HepG2 (cell line): Measurements from ENCODE around the gene ATAD1. TPM values are rescaled to one million over a fixed set of nuclear protein-coding genes. Genes with fewer than 3 reads are reported as not detected.

ENCODE experiments used
- BRCA1 ChIP-seq: sonication (generic); formaldehyde crosslinking; IDR thresholded peaks from 2 replicates; pipeline ENCODE4 v1.4.0; 2020; ENCODE audit warnings: missing genetic modification reagents
- FOXK1 ChIP-seq: sonication (generic); formaldehyde crosslinking; IDR thresholded peaks from 2 replicates; pipeline ENCODE4 v1.4.0; 2020; ENCODE audit warnings: low read depth, missing genetic modification reagents, borderline replicate concordance
- NFE2L1 ChIP-seq: sonication (generic); formaldehyde crosslinking; IDR thresholded peaks from 2 replicates; pipeline ENCODE4 v1.4.0; 2020; ENCODE audit warnings: missing genetic modification reagents, mild to moderate bottlenecking, borderline replicate concordance
- RAD21 ChIP-seq: fragments of 450-650 bp; formaldehyde crosslinking; IDR thresholded peaks from 2 replicates; pipeline ENCODE4 v1.5.0; 2020; ENCODE audit warnings: mild to moderate bottlenecking
- RARG ChIP-seq: sonication (generic); formaldehyde crosslinking; IDR thresholded peaks from 2 replicates; pipeline ENCODE4 v1.4.0; 2020; ENCODE audit warnings: low read depth, mild to moderate bottlenecking, missing genetic modification reagents
- SALL2 ChIP-seq: sonication (generic); formaldehyde crosslinking; IDR thresholded peaks from 2 replicates; pipeline ENCODE4 v1.8.1; 2023; ENCODE audit warnings: mild to moderate bottlenecking, missing genetic modification reagents, inconsistent platforms
- SMAD3 ChIP-seq: sonication (generic); formaldehyde crosslinking; IDR thresholded peaks from 2 replicates; pipeline ENCODE4 v1.4.0; 2020; ENCODE audit warnings: missing genetic modification reagents
- SUZ12 ChIP-seq: fragments of 150-350 bp; IDR thresholded peaks from 2 replicates; pipeline ENCODE4 v1.6.1; 2014; ENCODE audit warnings: low read depth, low read length
- ZC3H13 ChIP-seq: sonication (generic); formaldehyde crosslinking; IDR thresholded peaks from 2 replicates; pipeline ENCODE4 v1.8.1; 2023; ENCODE audit warnings: mild to moderate bottlenecking, missing genetic modification reagents, moderate library complexity
- ZFP37 ChIP-seq: sonication (generic); formaldehyde crosslinking; IDR thresholded peaks from 2 replicates; pipeline ENCODE4 v1.4.0; 2020; ENCODE audit warnings: missing genetic modification reagents, borderline replicate concordance
- ZNF17 ChIP-seq: sonication (generic); formaldehyde crosslinking; IDR thresholded peaks from 2 replicates; pipeline ENCODE4 v1.5.0; 2020; ENCODE audit warnings: mild to moderate bottlenecking, missing genetic modification reagents
- ZNF225 ChIP-seq: sonication (generic); formaldehyde crosslinking; IDR thresholded peaks from 2 replicates; pipeline ENCODE4 v1.4.0; 2020; ENCODE audit warnings: mild to moderate bottlenecking, missing genetic modification reagents
- ZNF431 ChIP-seq: sonication (generic); formaldehyde crosslinking; IDR thresholded peaks from 2 replicates; pipeline ENCODE4 v1.9.0; 2022; ENCODE audit warnings: missing genetic modification reagents, low read depth, mild to moderate bottlenecking, borderline replicate concordance
- ZNF558 ChIP-seq: sonication (generic); formaldehyde crosslinking; IDR thresholded peaks from 2 replicates; pipeline ENCODE4 v1.9.0; 2022; ENCODE audit warnings: mild to moderate bottlenecking, missing genetic modification reagents, borderline replicate concordance
- ZNF674 ChIP-seq: sonication (generic); formaldehyde crosslinking; IDR thresholded peaks from 2 replicates; pipeline ENCODE4 v1.5.0; 2020; ENCODE audit warnings: low read depth, mild to moderate bottlenecking, missing genetic modification reagents
- ZNF747 ChIP-seq: sonication (generic); formaldehyde crosslinking; IDR thresholded peaks from 2 replicates; pipeline ENCODE4 v1.8.1; 2023; ENCODE audit warnings: missing genetic modification reagents, mild to moderate bottlenecking, borderline replicate concordance
- ZSCAN9 ChIP-seq: IDR thresholded peaks from 2 replicates; pipeline ENCODE4 v1.6.1; 2016; ENCODE audit warnings: borderline replicate concordance
- polyA plus RNA-seq, 8 experiments: library from polyadenylated mRNA; depleted of rRNA in 3 of 8; stranded (reverse) in 7 of 8; unstranded in 1 of 8; fragments of >200 nt; fragmentation: Illumina TruSeq in 4 of 8; extraction: Trizol in 4 of 8; gene quantifications; 2 replicates each; pipeline versions ENCODE4 v1.2.1 to v1.2.3, GENCODE V29; 2011 to 2016; ENCODE audit warnings: low read depth in 4 of 8, missing spikeins in 1 of 8, mixed read lengths in 1 of 8; ENCODE audit not compliant: insufficient read depth in 1 of 8
- total RNA-seq, 5 experiments: library from RNA; depleted of rRNA; stranded (reverse); fragments of >200 nt; fragmentation: Illumina TruSeq; extraction: Trizol; gene quantifications; 2 replicates each; pipeline ENCODE4 v1.2.3, GENCODE V29; 2016; ENCODE audit warnings: low read depth in 1 of 5
- TF ChIP-seq, protein P1 (sequence below): sonication (generic); formaldehyde crosslinking; IDR thresholded peaks from 2 replicates; pipeline ENCODE4 v1.8.0; 2022; ENCODE audit warnings: missing genetic modification reagents, mild to moderate bottlenecking, moderate library complexity, borderline replicate concordance
- TF ChIP-seq, protein P2 (sequence below): sonication (generic); formaldehyde crosslinking; IDR thresholded peaks from 2 replicates; pipeline ENCODE4 v1.4.0; 2020; ENCODE audit warnings: low read depth, missing genetic modification reagents
- TF ChIP-seq, protein P3 (sequence below): sonication (generic); formaldehyde crosslinking; IDR thresholded peaks from 2 replicates; pipeline ENCODE4 v1.5.1; 2020; ENCODE audit warnings: missing genetic modification reagents, mild to moderate bottlenecking, borderline replicate concordance
- TF ChIP-seq, protein P4 (sequence below): sonication (generic); formaldehyde crosslinking; IDR thresholded peaks from 2 replicates; pipeline ENCODE4 v1.4.0; 2020; ENCODE audit warnings: missing genetic modification reagents, borderline replicate concordance

ATAD1 gene
- total and polyA plus RNA-seq, 2 of the 13 experiments (the other 11 are each of a cell fraction or from before 2014, with no cell fraction given): 14.9 to 28.2 TPM

DNA sequence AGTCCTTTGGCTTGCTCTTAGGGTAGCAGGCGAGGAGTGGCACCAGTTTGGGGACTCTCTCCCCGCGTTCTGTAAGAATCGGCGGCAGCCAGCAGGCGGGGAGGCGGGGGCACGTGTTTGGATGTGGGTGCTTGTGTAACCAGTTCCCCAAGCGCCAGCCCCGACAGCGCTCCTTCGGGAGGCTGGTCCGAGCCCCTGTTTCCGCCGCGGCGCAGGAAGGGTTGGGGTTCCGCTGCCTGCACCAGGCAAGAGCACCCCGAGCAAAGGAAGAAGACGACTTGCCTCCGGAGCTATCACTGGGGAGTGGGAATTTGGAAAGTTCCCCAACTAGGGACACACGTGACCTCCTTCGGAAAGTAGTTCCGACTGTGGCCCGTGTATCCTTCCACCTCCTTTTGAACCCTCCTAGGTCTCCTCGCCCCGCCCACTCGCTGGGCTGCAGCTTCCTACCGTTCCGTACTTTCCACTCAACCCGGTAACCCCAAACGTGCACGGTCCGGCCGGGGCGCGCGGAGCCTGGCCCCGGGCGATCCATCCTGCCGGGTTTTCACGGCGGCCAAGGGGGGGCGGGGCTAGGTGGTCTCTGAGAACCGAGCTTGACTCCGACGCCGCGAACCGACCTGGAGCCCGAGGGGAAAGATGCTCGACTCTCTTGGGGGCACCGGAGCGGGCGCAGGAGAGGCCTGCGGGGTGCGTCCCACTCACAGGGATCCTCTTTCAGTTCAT is 44.1 kb upstream of the ATAD1 start (continued):
- 0 out of 2 replicates have a peak, but pooled peaks have one; percentile 48 for TF ChIP-seq FOXK1 (CRISPR knock-in tag)
- peak; percentile 35; the same call in 1 of the 2 replicates for TF ChIP-seq ZFP37
- TF ChIP-seq ZNF431: no peak; the same call in 1 of the 2 replicates
- TF ChIP-seq ZNF225 (CRISPR knock-in tag): peak; percentile 86; the same call in 1 of the 2 replicates
- TF ChIP-seq ZC3H13 (CRISPR knock-in tag): peak; percentile 69; the same call in 1 of the 2 replicates
- TF ChIP-seq, protein P1, sequence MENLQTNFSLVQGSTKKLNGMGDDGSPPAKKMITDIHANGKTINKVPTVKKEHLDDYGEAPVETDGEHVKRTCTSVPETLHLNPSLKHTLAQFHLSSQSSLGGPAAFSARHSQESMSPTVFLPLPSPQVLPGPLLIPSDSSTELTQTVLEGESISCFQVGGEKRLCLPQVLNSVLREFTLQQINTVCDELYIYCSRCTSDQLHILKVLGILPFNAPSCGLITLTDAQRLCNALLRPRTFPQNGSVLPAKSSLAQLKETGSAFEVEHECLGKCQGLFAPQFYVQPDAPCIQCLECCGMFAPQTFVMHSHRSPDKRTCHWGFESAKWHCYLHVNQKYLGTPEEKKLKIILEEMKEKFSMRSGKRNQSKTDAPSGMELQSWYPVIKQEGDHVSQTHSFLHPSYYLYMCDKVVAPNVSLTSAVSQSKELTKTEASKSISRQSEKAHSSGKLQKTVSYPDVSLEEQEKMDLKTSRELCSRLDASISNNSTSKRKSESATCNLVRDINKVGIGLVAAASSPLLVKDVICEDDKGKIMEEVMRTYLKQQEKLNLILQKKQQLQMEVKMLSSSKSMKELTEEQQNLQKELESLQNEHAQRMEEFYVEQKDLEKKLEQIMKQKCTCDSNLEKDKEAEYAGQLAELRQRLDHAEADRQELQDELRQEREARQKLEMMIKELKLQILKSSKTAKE (CRISPR knock-in tag): peak; percentile 58
- peak; percentile 85; the same call in 1 of the 2 replicates for TF ChIP-seq SALL2 (CRISPR knock-in tag)
- TF ChIP-seq ZNF558 (CRISPR knock-in tag): no peak
- peak; percentile 97 for TF ChIP-seq SMAD3 (CRISPR knock-in tag)
- TF ChIP-seq, protein P2, sequence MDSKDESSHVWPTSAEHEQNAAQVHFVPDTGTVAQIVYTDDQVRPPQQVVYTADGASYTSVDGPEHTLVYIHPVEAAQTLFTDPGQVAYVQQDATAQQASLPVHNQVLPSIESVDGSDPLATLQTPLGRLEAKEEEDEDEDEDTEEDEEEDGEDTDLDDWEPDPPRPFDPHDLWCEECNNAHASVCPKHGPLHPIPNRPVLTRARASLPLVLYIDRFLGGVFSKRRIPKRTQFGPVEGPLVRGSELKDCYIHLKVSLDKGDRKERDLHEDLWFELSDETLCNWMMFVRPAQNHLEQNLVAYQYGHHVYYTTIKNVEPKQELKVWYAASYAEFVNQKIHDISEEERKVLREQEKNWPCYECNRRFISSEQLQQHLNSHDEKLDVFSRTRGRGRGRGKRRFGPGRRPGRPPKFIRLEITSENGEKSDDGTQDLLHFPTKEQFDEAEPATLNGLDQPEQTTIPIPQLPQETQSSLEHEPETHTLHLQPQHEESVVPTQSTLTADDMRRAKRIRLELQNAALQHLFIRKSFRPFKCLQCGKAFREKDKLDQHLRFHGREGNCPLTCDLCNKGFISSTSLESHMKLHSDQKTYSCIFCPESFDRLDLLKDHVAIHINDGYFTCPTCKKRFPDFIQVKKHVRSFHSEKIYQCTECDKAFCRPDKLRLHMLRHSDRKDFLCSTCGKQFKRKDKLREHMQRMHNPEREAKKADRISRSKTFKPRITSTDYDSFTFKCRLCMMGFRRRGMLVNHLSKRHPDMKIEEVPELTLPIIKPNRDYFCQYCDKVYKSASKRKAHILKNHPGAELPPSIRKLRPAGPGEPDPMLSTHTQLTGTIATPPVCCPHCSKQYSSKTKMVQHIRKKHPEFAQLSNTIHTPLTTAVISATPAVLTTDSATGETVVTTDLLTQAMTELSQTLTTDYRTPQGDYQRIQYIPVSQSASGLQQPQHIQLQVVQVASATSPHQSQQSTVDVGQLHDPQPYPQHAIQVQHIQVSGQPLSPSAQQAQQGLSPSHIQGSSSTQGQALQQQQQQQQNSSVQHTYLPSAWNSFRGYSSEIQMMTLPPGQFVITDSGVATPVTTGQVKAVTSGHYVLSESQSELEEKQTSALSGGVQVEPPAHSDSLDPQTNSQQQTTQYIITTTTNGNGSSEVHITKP (CRISPR knock-in tag): peak; percentile 67; the same call in 1 of the 2 replicates
- TF ChIP-seq, protein P3, sequence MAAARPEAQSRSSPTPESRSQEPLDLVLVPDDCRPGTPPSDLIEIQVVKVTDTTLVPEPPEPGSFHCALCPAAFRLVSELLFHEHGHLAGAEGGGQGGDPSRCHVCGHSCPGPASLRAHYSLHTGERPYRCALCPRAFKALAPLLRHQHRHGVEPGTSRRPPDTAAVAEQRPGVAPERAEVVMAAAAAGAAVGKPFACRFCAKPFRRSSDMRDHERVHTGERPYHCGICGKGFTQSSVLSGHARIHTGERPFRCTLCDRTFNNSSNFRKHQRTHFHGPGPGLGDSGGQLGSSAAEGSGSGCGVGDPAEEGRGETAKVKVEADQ (CRISPR knock-in tag): peak; percentile 96
- peak; percentile 79 for TF ChIP-seq BRCA1 (CRISPR knock-in tag)
- no peak for TF ChIP-seq RARG
- TF ChIP-seq, protein P4, sequence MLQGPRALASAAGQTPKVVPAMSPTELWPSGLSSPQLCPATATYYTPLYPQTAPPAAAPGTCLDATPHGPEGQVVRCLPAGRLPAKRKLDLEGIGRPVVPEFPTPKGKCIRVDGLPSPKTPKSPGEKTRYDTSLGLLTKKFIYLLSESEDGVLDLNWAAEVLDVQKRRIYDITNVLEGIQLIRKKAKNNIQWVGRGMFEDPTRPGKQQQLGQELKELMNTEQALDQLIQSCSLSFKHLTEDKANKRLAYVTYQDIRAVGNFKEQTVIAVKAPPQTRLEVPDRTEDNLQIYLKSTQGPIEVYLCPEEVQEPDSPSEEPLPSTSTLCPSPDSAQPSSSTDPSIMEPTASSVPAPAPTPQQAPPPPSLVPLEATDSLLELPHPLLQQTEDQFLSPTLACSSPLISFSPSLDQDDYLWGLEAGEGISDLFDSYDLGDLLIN (CRISPR knock-in tag): peak; percentile 89; the same call in 1 of the 2 replicates
- TF ChIP-seq ZNF17 (CRISPR knock-in tag): no peak
- TF ChIP-seq RAD21 (CRISPR knock-in tag): peak; percentile 61
- no peak for TF ChIP-seq NFE2L1
- TF ChIP-seq SUZ12: no peak
- TF ChIP-seq ZNF747 (CRISPR knock-in tag): no peak
- 0 out of 2 replicates have a peak, but pooled peaks have one; percentile 44 for TF ChIP-seq ZNF674 (CRISPR knock-in tag)
- TF ChIP-seq ZSCAN9 (CRISPR knock-in tag): peak; percentile 92; the same call in 1 of the 2 replicates
